Rectal smooth muscle tissue (tissue), 1 donor: ENCODE results near the gene NECTIN1.

Source experiments
- H3K27ac ChIP-seq: one replicate; pipeline ENCODE4 v1.7.0; 2013; ENCODE audit warnings: low read depth, low read length, inconsistent platforms
- H3K27me3 ChIP-seq: one replicate; pipeline ENCODE4 v1.7.0; 2013; ENCODE audit warnings: low read length; ENCODE audit not compliant: control insufficient read depth, insufficient read depth
- H3K36me3 ChIP-seq: one replicate; pipeline ENCODE4 v1.7.0; 2013; ENCODE audit warnings: low read length; ENCODE audit not compliant: control insufficient read depth, insufficient read depth
- H3K4me1 ChIP-seq: one replicate; pipeline ENCODE4 v1.7.0; 2013; ENCODE audit warnings: low read length; ENCODE audit not compliant: control insufficient read depth, insufficient read depth
- H3K4me3 ChIP-seq: one replicate; pipeline ENCODE4 v1.7.0; 2013; ENCODE audit warnings: low read length
- H3K9ac ChIP-seq: one replicate; pipeline ENCODE4 v1.7.0; 2013; ENCODE audit warnings: low read length

Gene NECTIN1

DNA sequence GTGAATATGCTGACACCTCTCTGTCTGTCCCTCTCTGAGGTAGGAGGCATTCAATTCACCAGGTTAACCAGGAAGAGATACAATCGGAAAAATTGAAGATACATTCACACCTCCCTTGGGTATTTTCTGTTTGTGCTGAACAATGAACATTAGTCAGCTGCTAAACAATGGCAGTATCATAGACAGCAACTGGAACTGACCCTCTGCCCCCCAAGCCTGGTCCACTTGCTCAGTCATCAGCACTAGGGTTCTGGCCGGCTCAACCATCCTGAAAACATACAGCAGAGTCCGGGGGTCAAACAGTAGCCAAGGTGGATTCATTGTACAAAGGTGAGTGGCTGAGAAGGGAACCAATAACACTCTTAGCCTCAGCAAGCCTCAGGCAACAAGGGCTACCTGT is 4.0 kb downstream of the NECTIN1 start:
- Histone ChIP-seq H3K9ac (no peak overlapping the region), H3K36me3 (no peaks in the 10 kb centered on the region), H3K4me1 (peaks cover 11% of the 10 kb centered on the region), H3K27ac (no peak overlapping the region), H3K27me3 (peaks cover 2% of the 10 kb centered on the region), H3K4me3 (no peak overlapping the region)

DNA sequence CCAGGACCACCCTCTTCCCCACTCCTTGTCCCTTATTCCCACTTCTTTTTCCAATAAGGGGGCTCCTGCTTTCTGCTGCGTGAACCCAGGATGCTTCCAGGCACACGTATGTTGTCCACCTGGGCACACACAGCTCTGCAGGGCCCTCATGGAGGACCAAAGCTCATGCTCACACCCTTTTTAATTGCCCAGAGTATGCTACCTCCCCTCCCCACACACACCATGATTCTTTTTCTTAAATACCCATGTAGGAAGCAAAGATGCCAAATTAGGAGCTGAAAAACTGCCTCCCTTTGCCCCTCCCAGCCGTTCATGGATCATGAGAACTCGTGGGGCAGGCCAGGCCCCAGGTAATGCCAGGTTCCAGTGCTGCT is 5.1 kb downstream of the NECTIN1 start:
- no peak overlapping the region for H3K27ac ChIP-seq
- no peak overlapping the region for H3K4me3 ChIP-seq
- peaks cover 2% of the 10 kb centered on the region for H3K27me3 ChIP-seq
- H3K4me1 ChIP-seq, result peaks cover 11% of the 10 kb centered on the region
- no peaks in the 10 kb centered on the region for H3K36me3 ChIP-seq
- no peak overlapping the region for H3K9ac ChIP-seq

DNA sequence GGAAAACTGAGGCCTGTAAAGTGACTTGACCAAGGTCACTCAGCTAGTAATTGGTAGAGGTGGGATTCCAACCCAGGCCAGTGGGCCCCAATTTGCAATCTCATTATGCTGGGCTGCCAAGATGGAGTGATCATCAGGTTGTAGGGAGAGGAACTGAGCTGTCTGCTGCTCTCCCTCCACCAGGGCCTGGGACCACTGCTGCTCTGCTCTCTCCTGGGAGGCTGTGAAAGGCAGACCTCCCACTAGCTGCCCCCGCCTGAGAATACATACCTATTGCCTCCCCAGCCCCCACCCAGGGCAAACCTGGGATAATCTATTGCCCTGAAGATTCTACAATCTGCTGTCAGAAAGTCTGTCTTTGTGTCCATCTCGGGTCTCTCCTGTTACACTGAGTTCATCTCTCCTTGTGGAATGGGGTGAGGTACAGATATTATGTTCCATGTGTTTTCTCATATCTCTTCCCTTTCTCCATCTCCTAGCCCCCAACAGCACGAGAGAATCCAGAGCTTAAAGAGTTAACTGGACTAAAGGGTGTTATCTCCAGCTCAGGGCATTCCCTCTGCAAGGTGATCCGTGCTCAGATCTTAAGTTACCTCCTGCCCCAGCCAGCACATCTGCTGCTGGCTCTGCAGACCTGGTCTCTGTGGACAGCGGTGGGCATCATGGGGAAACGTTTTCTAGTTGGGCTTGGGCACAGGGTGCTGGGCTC is 5.6 kb downstream of the NECTIN1 start:
- H3K9ac ChIP-seq, result no peak overlapping the region
- peaks cover 2% of the 10 kb centered on the region for H3K27me3 ChIP-seq
- H3K4me3 ChIP-seq, result no peak overlapping the region
- H3K27ac ChIP-seq, result no peak overlapping the region
- H3K36me3 ChIP-seq, result no peaks in the 10 kb centered on the region
- peaks cover 11% of the 10 kb centered on the region for H3K4me1 ChIP-seq

DNA sequence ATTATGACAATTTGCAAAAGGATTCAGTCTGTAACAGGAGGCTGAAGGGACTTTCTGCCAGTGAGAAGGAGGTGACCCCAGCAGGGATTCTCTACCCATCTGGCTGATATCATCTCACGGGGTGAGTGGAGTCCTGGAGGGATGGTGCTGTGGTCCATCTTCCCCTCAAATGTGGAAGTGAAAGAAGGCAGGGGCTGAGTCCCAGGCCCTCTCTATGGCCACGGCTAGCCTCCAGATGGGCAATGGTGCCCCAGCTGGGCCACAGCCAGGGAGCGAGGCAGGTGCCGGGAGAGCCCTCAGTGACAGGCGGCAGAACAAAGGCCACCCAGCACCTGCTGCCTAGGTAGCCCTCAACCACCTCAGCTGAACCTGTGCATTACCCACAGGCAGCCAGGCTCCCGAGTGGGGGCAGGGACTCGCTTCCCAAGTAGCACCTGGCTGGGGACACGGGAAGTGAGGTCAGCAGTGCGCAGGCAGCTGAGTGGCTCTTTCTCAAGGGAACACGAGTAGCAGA is 6.7 kb downstream of the NECTIN1 start:
- Histone ChIP-seq H3K36me3 (no peaks in the 10 kb centered on the region), H3K27ac (no peak overlapping the region), H3K27me3 (peaks cover 2% of the 10 kb centered on the region), H3K9ac (no peak overlapping the region), H3K4me1 (peaks cover 5% of the 10 kb centered on the region), H3K4me3 (no peak overlapping the region)

DNA sequence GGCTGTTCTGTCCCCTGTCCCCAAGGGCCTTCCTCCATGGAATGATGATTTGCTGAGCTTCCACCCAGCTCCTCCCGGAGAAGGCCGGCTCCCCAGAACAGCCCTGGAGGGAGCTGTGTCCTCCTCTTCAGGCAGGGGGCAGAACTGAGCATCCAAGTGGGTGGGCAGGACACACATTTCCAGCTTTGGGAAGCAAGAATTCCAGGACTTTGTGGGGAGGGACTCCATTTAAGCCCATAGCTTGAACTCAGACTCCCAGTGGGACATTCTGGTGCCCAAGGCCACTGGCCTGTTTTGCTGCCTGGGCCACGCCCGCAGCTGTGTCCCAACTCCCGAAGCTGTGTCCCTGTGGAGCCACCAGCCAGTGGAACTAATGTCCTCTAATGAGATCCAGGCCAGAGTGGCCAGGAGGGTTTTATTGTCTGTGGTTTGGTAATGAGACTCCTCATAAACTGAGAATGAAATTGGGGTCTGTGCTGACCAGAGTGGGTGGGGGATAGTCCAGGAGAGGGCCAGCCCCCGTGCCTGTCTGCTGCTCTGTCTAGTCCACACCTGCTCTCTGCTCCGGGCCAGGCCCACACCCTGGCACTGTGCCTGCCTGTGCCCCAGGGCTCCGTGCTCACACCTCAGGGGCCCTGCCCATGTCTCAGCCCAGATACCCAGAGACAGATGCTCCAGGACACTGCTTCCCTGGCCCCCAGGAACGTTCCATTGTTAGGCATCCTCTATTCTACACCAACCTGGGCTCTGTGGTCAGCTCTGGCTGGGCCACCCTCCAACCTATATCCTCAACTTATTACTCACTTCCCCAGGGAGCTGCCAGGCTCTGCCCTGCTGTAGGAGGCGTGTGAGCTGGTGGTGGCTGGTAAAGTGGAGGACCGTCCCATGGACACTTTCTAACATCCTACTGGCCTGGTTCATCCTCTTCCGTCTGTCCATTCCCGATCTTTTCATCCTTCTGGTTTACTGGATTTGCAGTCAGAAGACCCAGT is 7.6 kb downstream of the NECTIN1 start:
- H3K4me3 ChIP-seq, result no peak overlapping the region
- H3K27ac ChIP-seq, result no peak overlapping the region
- no peaks in the 10 kb centered on the region for H3K36me3 ChIP-seq
- no peaks in the 10 kb centered on the region for H3K27me3 ChIP-seq
- H3K4me1 ChIP-seq, result no peaks in the 10 kb centered on the region
- no peak overlapping the region for H3K9ac ChIP-seq

DNA sequence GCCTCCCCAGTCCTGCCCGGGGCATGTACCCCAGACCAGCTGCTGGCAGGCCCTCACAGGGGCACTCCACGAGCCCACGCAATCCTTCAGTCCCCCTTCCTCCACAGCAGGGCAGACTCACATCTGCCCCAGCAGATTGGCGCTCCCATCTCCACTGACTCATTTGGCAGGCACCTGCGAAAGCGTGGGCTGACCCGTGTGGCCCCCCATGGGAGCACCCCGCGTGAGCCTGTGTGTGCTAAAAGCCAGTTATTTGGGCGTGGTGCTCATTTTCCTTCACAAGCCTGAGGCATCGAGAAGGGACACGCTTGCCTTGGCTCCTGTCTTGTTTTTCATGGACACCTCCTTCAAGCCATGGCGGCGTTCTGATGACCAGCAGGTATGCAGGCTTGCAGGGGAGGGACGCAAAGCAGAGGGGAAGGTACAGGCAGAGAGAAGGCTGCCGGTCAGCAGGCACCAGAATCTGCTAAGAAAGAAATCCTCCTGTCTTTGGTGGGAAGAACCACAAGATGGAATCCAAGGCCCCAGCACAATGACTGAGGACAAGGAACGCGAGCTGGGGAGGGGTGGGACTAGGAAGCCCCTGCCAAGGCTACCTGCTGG is 8.6 kb downstream of the NECTIN1 start:
- Histone ChIP-seq H3K27ac (no peak overlapping the region), H3K9ac (no peak overlapping the region), H3K4me3 (no peak overlapping the region), H3K27me3 (no peaks in the 10 kb centered on the region), H3K4me1 (no peaks in the 10 kb centered on the region), H3K36me3 (no peaks in the 10 kb centered on the region)

DNA sequence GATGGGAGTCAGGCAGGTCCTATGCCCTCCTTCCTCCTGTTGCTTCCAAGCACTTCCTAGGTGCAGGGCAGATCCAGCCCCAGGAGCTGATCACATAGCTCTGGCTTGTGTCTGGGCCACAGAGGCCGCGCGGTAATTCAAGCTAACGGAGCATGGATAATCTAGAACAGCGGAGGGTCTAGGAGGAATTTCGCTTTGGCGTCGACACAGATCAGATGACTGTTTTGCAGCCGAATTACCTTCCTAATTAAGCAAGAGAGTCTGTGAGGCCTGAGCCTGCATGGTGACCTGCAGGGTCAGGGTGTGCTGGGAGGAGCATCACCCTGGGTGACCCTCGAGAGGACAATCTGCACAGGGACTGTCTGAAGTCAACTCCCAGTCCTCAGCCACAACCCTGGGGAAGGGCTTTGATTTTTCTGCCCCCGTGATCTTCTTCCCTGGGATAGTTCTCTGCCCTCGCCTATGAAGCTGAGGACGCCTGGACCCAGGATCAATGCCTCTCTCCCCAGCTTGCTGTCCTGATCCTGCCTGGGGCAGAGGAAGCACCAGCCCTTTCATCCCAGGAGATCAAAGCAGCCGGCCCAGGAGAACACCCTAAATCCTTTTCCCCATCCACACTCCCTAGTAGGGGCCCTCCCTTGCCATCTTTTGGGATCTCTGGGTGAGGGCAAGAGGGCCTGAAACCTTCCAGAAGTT is 11.0 kb downstream of the NECTIN1 start:
- H3K27me3 ChIP-seq, result no peaks in the 10 kb centered on the region
- no peak overlapping the region for H3K9ac ChIP-seq
- H3K36me3 ChIP-seq, result no peaks in the 10 kb centered on the region

DNA sequence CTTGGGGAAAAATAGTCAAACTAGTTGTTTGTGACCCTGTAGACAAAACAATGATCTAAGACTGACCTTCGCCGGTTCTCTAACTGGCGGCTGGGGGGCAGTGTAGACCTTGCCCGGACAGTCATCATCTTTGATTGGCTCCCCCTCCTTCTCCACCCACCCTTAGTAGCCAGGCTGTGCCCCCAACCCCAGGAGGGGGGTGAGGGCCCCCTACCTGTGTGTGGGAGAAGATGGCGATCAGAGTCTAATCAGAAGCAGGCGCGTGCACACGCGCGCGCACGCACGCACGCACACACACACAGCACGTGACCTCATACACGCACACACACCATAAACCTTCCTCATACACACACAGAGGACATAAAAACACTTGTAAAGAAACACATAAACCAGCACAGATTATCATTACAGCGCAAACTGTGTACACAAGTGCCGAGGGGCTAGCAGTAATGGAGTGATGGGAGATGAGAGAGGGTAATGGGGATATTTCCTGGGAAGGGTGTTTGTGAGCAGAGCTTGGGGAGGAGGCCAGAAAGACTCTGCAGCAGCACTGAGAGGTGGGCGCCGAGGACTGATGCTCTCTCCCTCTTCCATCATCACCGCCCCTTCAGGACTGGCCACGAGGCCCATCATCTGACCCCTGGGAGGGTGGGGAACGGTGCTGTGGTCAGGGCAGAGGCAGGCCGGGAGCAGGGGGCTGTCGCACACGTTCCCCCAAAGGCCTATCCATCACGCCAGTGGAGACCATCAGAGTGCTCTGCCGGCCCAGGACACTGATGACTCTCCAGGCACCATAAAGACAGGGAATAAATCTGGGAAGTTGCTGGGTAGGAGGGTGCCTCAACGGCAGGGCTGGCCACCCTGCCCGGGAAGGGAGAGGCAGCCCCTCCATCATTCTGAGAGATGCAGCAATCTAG is 12.2 kb downstream of the NECTIN1 start:
- no peak overlapping the region for H3K9ac ChIP-seq
- no peaks in the 10 kb centered on the region for H3K27me3 ChIP-seq
- H3K4me1 ChIP-seq, result no peaks in the 10 kb centered on the region
- no peak overlapping the region for H3K4me3 ChIP-seq
- no peaks in the 10 kb centered on the region for H3K36me3 ChIP-seq
- no peak overlapping the region for H3K27ac ChIP-seq

More for the DNA sequence above, 11.0 kb downstream of the NECTIN1 start:
- no peak overlapping the region for H3K27ac ChIP-seq
- no peak overlapping the region for H3K4me3 ChIP-seq
- no peaks in the 10 kb centered on the region for H3K4me1 ChIP-seq

DNA sequence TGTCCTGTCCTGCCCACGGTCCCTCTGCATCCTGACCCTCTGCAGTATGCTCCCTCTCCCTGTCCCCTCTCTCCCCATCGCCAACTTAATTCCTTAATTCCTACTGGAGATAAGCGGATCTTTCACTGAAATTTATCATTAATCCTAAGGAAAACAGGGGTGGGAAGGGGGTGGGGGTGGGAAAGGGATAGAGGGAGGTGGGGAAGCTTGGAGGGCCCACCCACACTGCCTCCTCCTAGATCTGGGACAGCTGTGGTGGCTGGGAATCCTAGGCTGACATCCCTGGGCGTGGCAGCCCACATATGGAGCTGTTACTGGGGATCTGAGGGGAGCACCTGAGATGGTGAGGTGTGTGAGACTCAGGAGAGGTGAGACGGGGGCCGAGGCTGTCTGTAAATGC is 14.4 kb downstream of the NECTIN1 start:
- Histone ChIP-seq H3K9ac (no peak overlapping the region), H3K27ac (no peak overlapping the region), H3K4me3 (no peak overlapping the region), H3K27me3 (no peaks in the 10 kb centered on the region), H3K4me1 (no peaks in the 10 kb centered on the region), H3K36me3 (no peaks in the 10 kb centered on the region)

DNA sequence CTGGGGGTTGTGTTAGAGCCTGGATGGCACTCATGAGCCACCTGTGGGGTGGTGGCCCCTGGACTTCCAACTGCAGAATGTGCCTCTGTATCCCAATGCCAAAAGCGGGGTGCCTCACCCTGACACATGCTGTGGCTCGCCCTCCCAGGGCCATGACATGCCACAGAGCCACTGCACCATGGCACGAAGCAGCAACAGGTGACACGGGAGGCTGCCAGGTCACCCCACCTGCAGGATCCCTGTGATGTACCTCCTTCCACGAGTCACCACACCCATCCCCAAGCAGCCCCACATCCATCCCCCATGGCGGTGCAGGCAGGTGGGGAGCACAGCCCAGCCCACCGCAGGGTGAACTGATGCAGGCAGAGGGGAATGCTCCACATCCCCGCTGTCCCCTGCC is 14.8 kb downstream of the NECTIN1 start:
- Histone ChIP-seq H3K27ac (no peak overlapping the region), H3K4me1 (no peaks in the 10 kb centered on the region), H3K4me3 (no peak overlapping the region), H3K36me3 (no peaks in the 10 kb centered on the region), H3K27me3 (no peaks in the 10 kb centered on the region), H3K9ac (no peak overlapping the region)

DNA sequence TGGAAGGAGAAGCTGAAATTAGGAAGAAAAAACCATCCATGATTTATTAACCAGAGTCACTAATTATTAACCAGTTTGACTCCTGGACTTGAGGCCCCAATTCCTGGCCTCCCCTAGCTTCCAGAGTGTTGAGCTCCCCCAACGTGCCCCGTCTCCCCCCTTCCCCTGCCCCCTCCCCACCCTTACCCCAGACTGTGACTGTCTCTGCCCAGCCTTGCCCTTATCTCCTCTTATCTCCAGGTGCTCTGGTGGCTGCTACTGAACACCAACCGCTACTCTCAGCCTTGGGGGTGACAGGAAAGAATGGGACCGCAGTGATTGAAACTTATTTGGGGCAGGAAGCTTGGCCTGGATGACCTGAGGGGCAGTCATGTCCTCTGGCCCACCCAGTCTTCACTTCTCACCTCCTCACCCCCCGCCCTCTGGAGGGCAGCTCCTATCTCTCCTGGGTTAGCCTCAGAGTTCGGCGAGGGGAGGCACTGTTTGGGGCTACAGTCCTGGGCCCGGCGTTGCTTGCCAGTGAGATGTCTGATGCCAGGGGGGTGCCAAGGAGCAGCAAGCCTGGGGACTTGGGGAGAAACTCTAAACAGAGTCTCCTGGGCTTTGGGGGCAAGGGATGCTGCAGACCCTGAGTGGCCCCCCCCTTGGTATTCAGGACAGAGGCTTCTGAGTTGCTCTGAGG is 15.5 kb downstream of the NECTIN1 start:
- H3K4me1 ChIP-seq, result no peaks in the 10 kb centered on the region
- H3K27ac ChIP-seq, result no peak overlapping the region
- H3K36me3 ChIP-seq, result no peaks in the 10 kb centered on the region
- H3K9ac ChIP-seq, result no peak overlapping the region
- H3K4me3 ChIP-seq, result no peak overlapping the region
- H3K27me3 ChIP-seq, result no peaks in the 10 kb centered on the region
